Smooth muscle cell (in vitro differentiated cells): ENCODE results near the gene ALCAM. TPM values are rescaled to one million over a fixed set of nuclear protein-coding genes. Genes with fewer than 3 reads are reported as not detected.

Source experiments
- DNase-seq: peaks from one replicate; lab custom pipeline; 2025; ENCODE audit not compliant: unreplicated experiment; lab: John Stamatoyannopoulos, UW
- H2AFZ ChIP-seq: fragments of 200-600 bp; sonication (generic); 2 replicates; pipeline ENCODE4 v1.6.0; 2016; ENCODE audit warnings: antibody characterized with exemption, low read depth, mild to moderate bottlenecking
- H3F3A ChIP-seq: fragments of 200-600 bp; sonication (generic); 2 replicates; pipeline ENCODE4 v1.6.0; 2017; ENCODE audit warnings: antibody characterized with exemption, low read depth
- H3K27ac ChIP-seq: fragments of 200-600 bp; sonication (generic); 2 replicates; pipeline ENCODE4 v1.5.1; 2016; ENCODE audit warnings: low read depth, mild to moderate bottlenecking
- H3K27me3 ChIP-seq: fragments of 200-600 bp; sonication (generic); 2 replicates; pipeline ENCODE4 v1.6.1; 2016; ENCODE audit warnings: low read depth, mild to moderate bottlenecking
- H3K36me3 ChIP-seq: fragments of 200-600 bp; sonication (generic); 2 replicates; pipeline ENCODE4 v1.5.1; 2016; ENCODE audit warnings: low read depth
- H3K4me1 ChIP-seq: fragments of 200-600 bp; sonication (generic); 2 replicates; pipeline ENCODE4 v1.5.1; 2016; ENCODE audit warnings: low read depth
- H3K4me2 ChIP-seq: fragments of 200-600 bp; sonication (generic); 2 replicates; pipeline ENCODE4 v1.6.0; 2016; ENCODE audit warnings: mild to moderate bottlenecking
- H3K4me3 ChIP-seq: fragments of 200-600 bp; sonication (generic); 2 replicates; pipeline ENCODE4 v1.5.1; 2016; ENCODE audit warnings: mild to moderate bottlenecking
- H3K79me2 ChIP-seq: fragments of 200-600 bp; sonication (generic); 2 replicates; pipeline ENCODE4 v1.6.0; 2016; ENCODE audit warnings: low read depth, mild to moderate bottlenecking
- H3K9ac ChIP-seq: fragments of 200-600 bp; sonication (generic); 2 replicates; pipeline ENCODE4 v1.6.0; 2016; ENCODE audit warnings: low read depth
- H3K9me3 ChIP-seq: fragments of 200-600 bp; sonication (generic); replicated peaks from 2 replicates; pipeline ENCODE4 v1.5.1; 2016; ENCODE audit warnings: low read depth
- H4K20me1 ChIP-seq: fragments of 200-600 bp; sonication (generic); 2 replicates; pipeline ENCODE4 v1.6.0; 2016; ENCODE audit warnings: low read depth
- CTCF ChIP-seq: fragments of 200-600 bp; sonication (generic); IDR thresholded peaks from 2 replicates; pipeline ENCODE4 v1.5.1; 2017; ENCODE audit warnings: borderline replicate concordance, mild to moderate bottlenecking, antibody characterized with exemption; ENCODE audit not compliant: insufficient read depth, poor library complexity, severe bottlenecking
- WGBS: methylation state at CpG from one replicate; pipeline ENCODE4 v1.1.7; 2016; ENCODE audit warnings: low lambda C conversion rate; 5-methylcytosine and 5-hydroxymethylcytosine counted together
- polyA plus RNA-seq: library from polyadenylated mRNA; unstranded; fragments of >200 nt; fragmentation: Nextera tagmentation; extraction: Ambion mirVana; gene quantifications from 2 replicates; pipeline ENCODE4 v1.2.1, GENCODE V29; 2016
- total RNA-seq: library from RNA; depleted of rRNA; stranded (reverse); fragments of >200 nt; gene quantifications from 2 replicates; pipeline ENCODE4 v1.2.3, GENCODE V29; 2014

ALCAM gene
- total and polyA plus RNA-seq, 2 experiments from 2014 or later: 110 to 314 TPM

DNA sequence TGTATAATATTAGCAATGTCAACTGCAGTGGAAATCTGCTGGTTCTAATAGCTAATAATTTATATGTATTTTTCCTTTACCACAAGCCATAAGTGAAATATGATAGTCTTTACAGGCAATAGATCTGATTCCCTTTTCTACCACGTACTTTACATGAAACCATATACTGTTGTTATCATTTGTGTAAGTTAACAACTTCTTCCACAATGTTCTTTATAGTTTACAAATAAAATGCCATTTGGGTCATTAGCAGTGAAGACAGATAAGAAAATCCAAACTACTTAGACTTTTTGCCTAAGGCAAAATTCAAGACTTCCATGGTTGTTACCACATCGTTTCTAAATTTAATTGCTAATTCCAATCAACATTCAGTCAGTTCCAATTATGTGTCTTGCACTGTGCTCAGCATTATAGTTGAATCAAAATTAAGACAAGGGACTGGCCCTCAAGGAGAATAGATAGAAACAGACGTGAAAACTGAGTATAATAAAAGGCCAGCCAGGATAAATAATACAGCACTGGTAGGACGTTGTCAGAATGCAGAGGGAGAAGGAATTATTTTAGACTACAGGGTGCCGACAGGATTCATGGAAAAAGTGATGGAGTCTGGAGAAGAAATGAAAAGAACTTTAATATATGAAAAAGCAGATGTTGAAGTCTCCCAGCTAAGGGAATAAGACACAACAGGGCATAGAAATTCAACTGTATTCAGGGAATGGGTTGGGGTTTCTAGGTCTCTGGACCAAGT, 249.8 kb downstream of the ALCAM start:
- DNase-seq: no peak
- WGBS: 51% methylated on average over 5 of the region's 5 CpGs
- Histone ChIP-seq H3K9me3 (no peaks in the 10 kb centered on the region), H3K9ac (no peak overlapping the region), H3K36me3 (no peaks in the 10 kb centered on the region), H3K27me3 (no peaks in the 10 kb centered on the region), H3K4me1 (peaks cover 12% of the 10 kb centered on the region), H4K20me1 (no peaks in the 10 kb centered on the region), H3K4me2 (no peak overlapping the region), H2AFZ (peak overlapping the region; percentile 43), H3F3A (no peaks in the 10 kb centered on the region), H3K27ac (no peak overlapping the region), H3K79me2 (no peaks in the 10 kb centered on the region), H3K4me3 (no peak overlapping the region)
- TF ChIP-seq CTCF: no peak

DNA sequence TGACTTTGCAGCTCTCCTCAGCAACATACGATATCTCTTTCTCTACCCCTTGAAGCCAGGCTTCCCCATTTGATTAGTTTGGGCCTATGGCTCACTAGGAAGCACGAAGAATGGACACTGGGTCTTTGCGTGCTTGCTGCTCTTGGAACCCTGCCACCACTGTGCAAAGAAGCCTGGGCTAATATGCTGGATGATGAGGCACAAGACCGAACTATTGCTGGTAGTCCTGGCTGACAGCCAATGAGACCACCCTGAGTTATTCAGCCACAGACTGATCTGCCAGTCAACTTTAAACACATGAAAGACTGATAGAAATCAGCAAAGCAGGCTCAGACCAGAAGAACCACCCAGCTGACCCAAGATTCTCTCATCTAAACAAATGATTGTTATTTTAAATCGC, 251.8 kb downstream of the ALCAM start:
- Histone ChIP-seq H4K20me1 (no peaks in the 10 kb centered on the region), H3K79me2 (no peaks in the 10 kb centered on the region), H3K36me3 (no peaks in the 10 kb centered on the region), H3F3A (no peaks in the 10 kb centered on the region), H3K9ac (no peak overlapping the region), H3K27me3 (no peaks in the 10 kb centered on the region), H3K4me1 (no peaks in the 10 kb centered on the region), H3K4me3 (no peak overlapping the region), H3K4me2 (no peak overlapping the region), H2AFZ (no peak overlapping the region), H3K9me3 (no peaks in the 10 kb centered on the region), H3K27ac (no peak overlapping the region)
- 88% methylated on average over 5 of the region's 5 CpGs for WGBS
- TF ChIP-seq CTCF: no peak
- no peak for DNase-seq

GRCh38 chr3:105619651-105620050, 252.9 kb downstream of the ALCAM start:
- TF ChIP-seq CTCF: no peak
- Histone ChIP-seq H3F3A (no peaks in the 10 kb centered on the region), H3K79me2 (no peaks in the 10 kb centered on the region), H3K27me3 (no peaks in the 10 kb centered on the region), H3K9ac (no peak overlapping the region), H3K9me3 (no peaks in the 10 kb centered on the region), H3K36me3 (no peaks in the 10 kb centered on the region), H3K27ac (no peak overlapping the region), H3K4me1 (no peaks in the 10 kb centered on the region), H3K4me2 (no peak overlapping the region), H4K20me1 (no peaks in the 10 kb centered on the region), H2AFZ (no peak overlapping the region), H3K4me3 (no peak overlapping the region)
- 83% methylated on average over 2 of the region's 2 CpGs for WGBS
- DNase-seq: no peak

GRCh38 chr3:105620236-105620635, 253.5 kb downstream of the ALCAM start:
- Histone ChIP-seq H3K9me3 (no peaks in the 10 kb centered on the region), H3K36me3 (no peaks in the 10 kb centered on the region), H3K9ac (no peak overlapping the region), H3K27ac (no peak overlapping the region), H3K4me2 (no peak overlapping the region), H3K4me3 (no peak overlapping the region), H4K20me1 (no peaks in the 10 kb centered on the region), H3K4me1 (no peaks in the 10 kb centered on the region), H3K79me2 (no peaks in the 10 kb centered on the region), H2AFZ (no peak overlapping the region), H3F3A (no peaks in the 10 kb centered on the region), H3K27me3 (no peaks in the 10 kb centered on the region)
- no peak for DNase-seq
- TF ChIP-seq CTCF: no peak
- WGBS: 71% methylated on average over 2 of the region's 2 CpGs
